HG03558 (cell line): Measurements from ENCODE around the gene CREM.
"Not testable (repeated sequence)": the region's sequence is repeated elsewhere in the genome, so short reads cannot be mapped to it uniquely, and the experiment has no call there.

Experiments used
- ATAC-seq: cut with Tn5 transposase; IDR thresholded peaks from one replicate; pipeline ENCODE4 v1.9.1; 2021; ENCODE audit warnings: moderate number of reproducible peaks; ENCODE audit not compliant: unreplicated experiment; ENCODE audit errors: extremely low read depth

Gene CREM

DNA sequence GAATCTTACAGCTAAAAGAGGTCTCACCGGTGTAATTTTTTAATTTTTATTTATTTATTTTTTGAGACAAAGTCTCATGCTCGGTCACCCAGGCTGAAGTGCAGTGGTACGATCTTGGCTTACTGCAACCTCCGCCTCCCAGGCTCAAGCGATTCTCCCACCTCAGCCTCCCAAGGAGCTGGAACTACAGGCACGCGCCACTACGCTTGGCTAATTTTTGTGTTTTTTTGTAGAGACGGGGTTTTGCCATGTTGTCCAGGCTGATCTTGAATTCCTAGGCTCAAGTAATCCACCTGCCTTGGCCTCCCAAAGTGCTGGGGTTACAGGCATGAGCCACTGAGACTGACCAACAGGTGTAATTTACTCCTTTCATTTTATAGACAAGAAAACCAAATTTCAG lies 90.3 kb downstream of the CREM start:
- not testable (repeated sequence) for ATAC-seq

DNA sequence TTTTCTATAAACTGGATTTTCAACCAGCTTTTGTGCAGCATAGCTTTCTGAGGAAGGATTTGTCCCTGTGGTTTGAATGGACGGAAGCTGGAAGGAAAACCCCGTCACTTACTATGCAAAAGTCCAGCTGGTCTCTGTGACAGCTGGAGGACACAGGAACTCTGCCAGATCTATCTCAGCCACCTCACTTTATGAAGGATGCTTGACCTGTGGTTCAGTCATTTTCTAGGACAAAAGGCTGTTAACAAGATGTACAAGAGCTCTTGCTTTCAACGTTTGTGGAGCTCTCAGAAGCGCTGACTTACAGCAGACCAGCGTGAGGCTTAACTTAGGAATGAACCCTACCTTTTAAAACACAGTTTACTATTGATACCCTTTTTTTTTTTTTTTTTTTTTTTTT lies 90.8 kb downstream of the CREM start:
- no peak for ATAC-seq

DNA sequence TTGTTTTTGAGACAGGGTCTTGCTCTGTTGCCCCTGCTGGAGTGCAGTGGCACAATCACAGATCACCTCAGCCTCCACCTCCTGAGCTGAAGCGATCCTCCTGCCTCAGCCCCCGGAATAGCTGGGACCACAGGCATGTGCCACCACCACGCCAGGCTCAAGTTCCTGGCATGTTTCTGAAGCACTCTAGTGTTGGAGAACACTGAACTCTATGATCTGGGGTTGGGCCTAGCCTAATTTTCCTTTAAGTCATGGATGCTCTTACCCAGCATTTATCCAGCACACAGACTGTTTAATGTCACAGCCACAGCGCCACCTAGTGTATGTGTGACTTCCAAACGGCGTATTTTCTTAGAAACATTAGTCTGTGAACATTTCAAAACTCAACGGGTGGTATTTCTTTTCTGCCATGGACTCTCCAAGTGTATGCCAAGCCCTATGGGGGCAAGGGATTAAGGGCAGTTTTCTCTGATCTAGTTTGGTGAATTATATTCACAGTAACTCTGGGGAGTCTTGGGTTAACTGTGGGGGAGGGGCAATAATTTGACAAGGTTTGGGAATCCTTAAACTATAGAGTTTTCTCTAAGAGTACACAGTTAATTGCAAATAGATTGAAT lies 91.8 kb downstream of the CREM start:
- ATAC-seq: peak; percentile 67

DNA sequence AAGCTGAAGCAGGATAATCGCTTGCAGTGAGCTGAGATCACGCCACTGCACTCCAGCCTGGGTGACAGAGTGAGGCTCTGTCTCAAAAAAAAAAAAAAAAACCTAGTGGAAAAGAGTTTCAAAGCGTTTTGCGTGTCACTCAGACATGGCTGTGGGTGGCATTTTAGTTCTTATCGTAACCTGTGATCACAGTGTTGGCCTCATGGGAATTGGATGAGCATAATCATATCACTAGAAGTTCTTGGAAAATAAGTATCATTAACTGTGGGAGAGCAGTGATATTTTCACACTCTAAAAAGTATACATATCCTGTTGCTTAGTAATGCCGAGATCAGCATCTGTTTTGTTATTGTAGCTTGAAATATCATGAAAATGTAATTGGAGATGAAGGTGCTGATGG lies 92.6 kb downstream of the CREM start:
- no peak for ATAC-seq

DNA sequence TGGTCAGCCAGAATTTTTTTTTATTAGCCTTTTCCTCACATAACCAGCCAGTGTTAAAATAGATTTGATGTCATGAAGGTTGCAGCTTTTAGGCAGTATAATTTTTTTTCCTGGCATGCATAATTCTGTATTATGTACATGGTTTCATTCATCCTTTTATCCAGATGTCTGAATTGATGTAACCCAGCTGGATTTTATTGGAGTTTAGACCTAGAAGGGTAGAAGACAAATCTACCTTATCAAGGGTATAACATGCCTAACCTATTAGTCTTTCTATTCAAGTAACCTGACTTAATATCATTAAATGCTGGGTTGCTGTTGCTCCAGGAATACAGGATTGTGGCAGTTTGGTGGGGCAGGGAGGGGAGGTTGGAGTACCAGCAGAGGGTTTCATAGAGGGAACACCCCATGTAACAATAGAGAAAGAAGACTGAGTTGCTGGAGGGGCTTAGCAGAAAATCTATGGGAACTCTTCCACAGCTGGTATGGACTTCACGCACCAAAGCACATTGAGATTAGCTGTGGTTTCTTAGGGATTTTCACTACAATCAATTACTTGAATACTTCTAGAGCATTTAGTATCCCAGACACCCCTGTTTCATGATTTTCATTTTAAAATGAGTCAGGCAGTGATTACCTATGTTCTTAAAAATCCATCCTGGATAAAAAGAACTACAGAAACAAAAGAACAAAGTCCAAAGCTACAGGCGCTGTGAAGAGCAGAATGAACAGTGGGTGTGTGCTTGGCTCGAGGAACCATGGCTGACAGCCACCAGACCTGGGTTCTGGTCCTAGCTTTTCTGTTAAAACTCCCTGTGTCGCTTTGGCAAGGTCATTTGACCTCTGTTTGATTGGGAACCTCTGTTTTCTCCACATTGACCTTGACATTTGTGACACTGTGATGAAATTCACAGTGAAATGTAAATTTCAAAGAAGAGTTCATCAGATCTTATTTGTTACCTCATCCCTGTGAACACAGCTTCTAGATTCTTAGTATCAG lies 93.5 kb downstream of the CREM start:
- no peak for ATAC-seq

DNA sequence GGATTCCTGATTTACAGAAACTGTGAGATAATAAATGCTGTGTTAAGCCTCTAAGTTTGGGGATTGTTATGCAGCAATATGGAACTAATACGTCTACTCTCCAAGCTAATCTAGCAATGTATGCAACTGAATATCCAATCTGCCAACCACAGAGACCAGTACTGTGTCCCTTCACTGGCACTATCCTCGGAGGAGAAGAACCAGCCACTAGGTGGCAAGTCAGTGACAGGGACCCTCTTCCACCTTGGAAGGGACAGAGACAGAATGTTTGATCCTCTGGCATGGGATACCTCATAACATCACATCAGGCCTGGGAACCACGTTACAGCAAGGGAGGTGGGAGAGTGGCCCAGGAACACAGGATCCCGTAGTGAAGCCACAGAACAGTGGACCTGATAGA lies 96.4 kb downstream of the CREM start:
- no peak for ATAC-seq

DNA sequence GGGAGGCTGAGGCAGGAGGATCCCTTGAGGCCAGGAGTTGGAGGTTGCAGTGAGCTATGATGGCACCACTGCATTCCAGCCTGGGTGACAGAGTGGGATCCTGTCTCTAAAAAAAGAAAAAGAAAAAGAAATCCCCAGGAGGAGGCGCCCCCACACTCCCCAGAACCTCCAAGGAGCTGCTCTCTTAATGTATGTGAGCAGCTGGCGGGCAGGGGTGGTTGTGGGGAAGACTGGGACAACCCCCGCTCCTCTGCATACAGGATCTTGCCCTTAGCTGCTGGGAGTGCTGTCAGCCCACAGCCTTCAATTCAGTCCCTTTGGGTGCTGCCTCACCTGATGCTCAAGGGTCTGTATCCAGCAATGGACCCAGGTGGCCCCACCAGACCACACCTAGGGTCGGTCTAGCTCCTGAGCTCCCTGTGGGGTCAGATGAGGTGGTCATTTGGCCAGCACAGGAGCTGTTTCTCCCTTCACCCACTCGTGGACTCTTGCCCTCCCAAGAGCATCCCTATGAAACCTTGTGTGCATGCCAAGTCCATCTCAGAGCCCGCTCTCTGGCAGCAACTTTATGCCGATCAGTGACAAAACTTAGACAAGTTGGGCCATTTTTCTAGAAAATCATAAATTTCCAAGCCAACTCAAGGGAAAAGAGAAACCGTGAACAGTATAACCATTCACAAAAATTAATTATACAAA lies 97.5 kb downstream of the CREM start:
- ATAC-seq: no peak

DNA sequence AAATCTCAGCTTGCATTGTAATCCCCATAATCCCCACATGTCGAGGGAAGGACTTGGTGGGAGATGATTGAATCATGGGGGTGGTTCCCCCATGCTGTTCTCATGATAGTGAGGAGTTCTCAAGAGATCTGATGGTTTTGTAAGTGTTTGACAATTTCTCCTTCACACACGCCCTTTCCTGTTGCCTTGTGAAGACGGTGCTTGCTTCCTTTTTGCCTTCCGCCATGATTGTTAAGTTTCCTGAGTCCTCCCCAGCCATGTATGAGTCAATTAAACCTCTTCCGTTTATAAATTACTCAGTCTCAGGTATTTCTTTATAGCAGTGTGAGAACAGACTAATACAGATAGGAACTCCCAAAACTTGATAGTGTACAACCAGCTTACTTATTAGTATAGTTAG lies 98.6 kb downstream of the CREM start:
- ATAC-seq: no peak

DNA sequence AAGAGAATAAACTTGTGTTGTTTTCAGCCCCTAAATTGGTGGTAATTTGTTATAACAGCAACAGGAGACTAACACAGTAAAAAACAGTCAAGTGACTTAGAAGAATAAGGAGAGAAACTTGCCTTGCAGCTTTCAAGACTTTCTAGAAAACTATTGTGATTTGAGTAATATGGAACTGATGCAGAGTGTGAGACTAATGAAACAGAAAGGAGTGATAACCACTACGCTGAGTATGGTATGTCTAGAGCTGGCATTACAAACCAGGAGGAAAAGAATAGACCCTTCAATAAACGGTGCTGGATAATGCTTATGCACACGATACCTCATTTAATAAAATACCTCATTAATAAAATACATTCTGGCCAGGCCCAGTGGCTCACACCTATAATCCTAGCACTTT lies 99.9 kb downstream of the CREM start:
- ATAC-seq: no peak

DNA sequence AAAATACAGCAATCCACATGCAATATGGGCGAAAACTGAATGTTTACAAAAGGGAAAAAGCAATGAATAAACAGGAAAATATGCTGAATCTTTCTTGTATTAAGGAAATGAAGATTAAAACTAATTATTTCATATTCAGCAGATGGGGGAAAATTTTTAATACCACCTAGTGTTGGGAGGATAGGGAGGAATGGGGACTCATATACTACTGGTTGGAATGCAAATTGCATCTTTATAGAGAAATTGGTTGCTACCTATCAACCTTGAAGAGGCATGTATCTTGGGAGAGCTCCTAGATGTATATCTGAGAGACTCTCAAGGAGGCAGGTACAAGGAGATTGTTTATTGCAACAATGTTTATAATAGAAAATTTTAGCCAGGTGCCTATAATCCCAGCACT lies 101.4 kb downstream of the CREM start:
- no peak for ATAC-seq

DNA sequence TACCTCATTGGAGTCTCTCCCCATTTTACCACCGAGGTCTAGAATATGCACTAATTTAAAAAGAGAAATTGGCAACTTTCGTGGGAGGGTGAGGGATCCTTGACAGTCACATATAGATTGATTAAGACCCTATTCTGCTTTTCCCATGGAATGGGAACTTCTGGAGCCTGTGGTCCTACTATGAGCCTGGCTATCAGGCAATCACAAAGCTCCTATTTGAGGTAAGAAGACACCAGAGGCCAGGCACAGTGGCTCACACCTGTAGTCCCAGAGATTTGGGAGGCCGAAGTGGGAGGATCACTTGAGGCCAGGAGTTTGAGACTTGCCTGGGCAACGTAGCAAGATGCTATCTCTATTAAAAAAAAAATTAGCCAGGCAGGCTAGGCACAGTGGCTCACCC lies 105.0 kb downstream of the CREM start:
- ATAC-seq: no peak

DNA sequence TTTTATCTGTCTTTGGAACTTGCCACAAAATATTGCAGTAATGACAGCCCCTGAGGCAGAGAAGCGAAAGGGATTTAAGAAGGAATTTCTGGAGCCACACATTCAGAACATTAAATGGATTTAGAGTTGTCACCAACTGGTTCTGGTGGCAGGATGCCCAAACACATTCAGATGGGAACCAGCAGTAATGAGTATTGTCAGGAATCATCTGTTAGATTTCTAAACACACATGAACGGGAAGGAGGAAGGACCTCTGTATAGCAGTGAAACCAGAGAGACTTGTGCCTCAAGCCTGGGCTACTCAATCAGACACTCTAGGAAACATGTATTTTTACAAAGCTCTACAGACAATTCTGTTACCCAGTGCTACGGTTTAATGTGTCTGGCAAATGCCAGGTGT lies 105.9 kb downstream of the CREM start:
- no peak for ATAC-seq

DNA sequence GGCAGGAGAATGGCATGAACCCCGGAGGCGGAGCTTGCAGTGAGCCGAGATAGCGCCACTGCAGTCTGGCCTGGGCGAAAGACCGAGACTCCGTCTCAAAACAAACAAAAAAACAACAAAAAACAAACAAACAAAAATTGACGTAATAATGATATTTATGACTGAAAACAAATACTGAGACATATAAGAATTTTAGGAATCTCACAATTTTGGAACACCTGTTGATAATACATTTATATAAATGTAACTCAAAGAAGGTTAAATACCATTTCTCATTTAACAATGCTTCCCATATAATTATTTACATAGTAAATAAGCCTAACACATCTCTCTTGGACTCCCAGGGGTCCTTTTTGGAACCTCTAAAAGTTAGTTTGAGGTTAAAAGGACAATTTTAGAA lies 107.4 kb downstream of the CREM start:
- ATAC-seq: no peak

DNA sequence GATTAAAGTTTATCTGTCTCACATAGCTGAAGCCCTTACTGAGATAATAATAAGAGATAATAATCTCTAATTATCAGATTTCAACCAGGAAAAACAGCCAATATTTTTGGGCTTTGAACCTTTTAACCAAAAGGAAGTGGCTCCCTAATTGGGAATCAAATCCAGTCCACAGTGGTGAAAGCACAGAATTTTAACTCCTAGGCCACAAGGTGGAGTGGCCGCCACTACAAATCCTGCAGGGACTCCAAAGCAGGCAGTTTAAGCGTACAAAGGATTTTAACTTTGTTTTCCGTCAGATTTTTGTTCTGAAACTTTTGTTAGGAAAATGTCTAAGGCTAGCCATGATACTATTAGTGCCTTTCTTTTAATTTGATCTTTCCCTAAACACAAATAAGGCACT lies 110.1 kb downstream of the CREM start:
- no peak for ATAC-seq

DNA sequence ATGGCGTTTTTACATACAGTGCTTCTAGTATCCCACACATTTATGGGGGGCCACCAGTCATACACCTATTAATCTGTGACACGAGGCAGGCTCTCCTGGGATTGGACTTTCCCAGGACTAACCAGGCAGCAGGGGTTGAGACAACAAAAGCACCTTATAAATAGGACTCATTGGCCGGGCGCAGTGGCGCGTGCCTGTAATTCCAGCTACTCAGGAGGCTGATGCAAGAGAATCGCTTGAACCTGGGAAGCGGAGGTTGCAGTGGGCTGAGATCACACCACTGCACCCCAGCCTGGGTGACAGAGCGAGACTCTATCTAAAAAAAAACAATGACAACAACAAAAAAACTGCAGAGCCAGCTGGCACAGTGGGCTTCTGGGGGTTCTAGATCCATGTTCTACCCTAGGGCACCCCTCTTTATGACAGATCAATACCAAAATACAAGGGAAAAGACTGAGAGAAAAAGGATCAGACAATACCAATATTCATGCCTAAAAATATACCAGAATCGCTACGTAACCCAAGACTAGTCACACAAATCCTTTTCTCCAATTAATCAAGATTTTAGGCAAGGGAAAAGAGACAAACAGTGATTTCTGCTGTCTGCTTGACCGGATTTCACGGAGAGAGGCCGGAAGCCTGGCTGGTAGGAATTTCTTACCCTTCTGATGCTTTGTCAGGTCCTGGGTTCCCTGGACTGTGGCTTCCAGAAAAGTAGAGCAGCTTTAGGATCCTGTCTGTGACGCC lies 111.3 kb downstream of the CREM start:
- no peak for ATAC-seq

DNA sequence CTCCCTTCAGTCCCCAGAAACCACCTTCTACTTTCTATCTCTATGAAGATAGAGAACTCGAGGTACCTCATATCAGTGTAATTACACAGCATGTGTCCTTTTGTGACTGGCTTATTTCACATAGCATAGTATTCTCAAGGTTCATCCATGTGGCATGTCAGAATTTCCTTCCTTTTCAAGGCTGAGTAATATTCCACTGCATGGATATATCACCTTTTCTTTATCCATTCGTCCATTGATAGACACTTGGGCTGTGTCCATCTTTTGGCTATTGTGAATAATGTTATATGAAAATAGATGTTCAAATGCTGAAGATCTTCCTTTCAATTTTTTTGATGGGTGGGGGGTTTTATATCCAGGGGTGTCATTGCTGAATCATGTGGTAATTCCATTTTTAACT lies 117.9 kb downstream of the CREM start:
- ATAC-seq: no peak

DNA sequence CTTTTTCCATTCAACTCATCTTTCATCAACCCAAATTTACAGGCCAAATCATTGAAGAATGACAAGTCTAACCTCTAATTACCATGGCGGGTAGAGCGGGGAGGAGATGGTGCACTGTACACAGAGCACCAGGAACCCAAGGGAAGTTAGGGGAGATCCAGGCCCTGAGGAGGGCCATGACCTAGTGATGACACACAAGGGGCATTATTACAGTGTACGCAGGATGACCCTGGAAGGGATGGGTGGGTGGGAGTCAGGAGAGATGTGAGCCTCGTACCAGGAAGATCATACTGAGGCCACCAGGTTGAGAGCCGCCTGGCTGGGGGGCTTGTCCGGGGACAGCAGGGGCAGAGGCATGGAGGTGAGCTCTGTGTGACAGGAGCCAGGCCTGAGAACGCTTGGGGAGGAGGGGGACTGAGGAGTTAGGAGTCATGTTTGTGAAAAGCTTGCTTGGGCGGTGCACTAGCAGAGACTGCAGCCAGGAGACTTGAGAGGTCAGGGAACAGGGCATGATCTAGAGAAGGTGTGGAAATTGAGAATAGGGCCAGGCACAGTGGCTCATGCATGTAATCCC lies 120.2 kb downstream of the CREM start:
- no peak for ATAC-seq

DNA sequence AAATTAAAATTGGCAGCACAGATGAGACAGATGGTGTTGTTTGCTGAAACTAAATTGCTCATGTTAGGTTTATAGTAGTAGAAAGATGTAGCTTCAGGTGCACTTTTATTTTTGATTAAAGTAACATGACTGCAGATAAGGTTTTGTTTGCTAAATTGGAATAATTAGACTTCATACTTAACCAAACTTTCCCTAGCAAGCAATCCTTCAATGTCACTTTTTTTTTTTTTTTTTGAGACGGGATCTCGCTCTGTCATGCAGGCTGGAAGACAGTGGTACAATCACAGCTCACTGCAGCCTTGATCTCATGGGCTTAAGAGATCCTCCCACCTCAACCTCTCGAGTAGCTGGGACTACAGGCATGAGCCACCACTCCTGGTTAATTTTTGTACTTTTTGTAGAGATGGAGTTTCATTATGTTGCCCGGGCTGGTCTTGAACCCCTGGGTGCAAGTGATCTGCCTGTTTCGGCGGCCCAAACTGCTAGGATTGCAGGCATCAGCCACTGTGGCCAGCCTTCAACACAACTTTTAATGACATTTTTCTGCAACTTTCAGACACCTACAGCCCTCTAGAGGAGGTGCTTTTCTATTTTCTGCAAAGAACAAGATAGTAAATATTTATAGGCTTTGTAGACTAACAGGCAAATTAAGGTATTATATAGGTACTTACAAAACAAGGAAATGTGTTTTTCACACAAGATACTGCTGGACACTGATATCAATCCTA lies 124.9 kb downstream of the CREM start:
- no peak for ATAC-seq
